ENCODE results near the gene THOC3.
"Not testable (repeated sequence)": the region's sequence is repeated elsewhere in the genome, so short reads cannot be mapped to it uniquely, and the experiment has no call there.

Gene THOC3, protein sequence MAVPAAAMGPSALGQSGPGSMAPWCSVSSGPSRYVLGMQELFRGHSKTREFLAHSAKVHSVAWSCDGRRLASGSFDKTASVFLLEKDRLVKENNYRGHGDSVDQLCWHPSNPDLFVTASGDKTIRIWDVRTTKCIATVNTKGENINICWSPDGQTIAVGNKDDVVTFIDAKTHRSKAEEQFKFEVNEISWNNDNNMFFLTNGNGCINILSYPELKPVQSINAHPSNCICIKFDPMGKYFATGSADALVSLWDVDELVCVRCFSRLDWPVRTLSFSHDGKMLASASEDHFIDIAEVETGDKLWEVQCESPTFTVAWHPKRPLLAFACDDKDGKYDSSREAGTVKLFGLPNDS

DNA sequence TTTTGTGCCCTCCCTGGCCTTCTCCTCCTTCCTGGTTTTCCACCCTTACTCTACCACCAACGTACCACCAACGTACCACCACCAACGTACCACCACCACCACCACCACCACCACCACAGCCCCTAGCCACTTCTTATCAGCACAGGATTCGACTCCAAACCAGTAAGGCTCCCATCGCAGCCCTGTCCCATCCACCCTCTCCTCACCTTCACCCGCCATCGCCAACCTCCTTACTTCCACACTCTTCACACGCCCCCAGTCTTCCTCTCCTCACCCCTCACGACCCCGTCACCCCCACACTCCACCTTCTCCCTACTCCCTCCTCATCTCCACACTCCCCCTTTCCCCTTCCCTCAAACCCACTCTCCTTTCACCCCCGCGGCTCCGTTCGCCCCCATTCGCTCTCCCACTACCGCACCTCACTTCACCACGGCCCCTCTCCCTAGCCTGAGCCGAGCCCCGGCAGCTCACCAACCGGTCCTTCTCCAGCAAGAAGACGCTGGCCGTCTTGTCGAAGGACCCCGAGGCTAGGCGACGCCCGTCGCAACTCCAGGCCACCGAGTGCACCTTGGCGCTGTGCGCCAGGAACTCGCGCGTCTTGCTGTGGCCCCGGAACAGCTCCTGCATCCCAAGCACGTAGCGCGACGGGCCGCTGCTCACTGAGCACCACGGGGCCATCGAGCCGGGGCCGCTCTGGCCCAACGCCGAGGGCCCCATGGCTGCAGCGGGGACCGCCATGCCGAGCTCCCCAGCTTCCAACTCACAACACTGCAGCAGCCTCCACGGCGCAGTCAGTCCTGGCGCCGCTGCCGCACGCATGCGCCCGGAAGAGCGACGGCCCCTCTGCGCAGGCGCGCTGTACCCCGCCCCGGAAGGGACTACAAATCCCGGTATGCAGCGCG is at the start of gene THOC3:
Gene THOC3 (minus strand): TSS at position 845 of the 902 bp plus-strand sequence. CDS start 107 bp downstream, at position 738.
- DNase-seq (ENCODE audit: low spot score) = peak; percentile 67

- not testable (repeated sequence) for DNase-seq (ENCODE audit: low spot score)
These were observed 49.2 kb upstream of the THOC3 start for GRCh38 chr5:176017324-176017723.

- not testable (repeated sequence) for DNase-seq (ENCODE audit: low spot score)
These were observed 46.2 kb upstream of the THOC3 start for GRCh38 chr5:176014360-176014759.

DNA sequence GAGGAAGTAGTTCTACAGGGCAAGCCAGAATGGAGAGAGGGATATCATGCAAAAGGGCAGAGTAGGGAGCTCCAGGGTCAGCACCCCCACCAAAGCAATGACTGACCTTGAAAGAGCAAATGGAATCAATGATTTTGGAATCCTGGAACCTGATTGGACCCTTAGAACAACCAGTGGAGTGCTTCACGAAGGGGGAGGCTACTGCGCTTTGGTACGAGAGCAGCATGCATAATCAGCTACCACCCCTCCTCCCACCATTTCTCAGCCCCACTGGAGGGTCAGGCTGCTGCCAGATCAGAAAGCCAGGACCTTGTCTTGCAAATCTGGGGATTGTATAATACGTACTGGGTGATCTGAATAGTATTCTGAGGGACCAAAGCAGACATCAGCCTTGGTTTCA is 43.0 kb upstream of the THOC3 start:
- not testable (repeated sequence) for DNase-seq (ENCODE audit: low spot score)

DNA sequence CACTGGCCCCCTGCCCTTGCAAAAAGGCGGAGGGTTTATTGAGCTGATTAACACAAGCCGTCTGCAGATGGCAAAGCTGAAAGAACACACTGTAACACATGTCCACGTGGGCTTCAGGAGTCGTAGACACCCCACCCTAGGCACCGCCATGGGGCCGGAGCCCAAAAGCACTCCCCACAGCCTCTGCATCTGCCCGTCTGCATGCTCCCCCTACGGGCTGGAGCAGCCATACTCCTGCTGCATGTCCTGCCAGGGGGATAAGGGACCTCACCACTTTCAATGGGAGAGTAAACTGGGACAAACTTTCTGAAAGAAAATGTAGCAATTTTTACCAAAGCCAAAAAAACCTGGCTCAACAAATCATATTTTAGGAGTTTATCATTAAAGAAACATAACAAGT is 42.1 kb upstream of the THOC3 start:
- DNase-seq (ENCODE audit: low spot score) = not testable (repeated sequence)

DNA sequence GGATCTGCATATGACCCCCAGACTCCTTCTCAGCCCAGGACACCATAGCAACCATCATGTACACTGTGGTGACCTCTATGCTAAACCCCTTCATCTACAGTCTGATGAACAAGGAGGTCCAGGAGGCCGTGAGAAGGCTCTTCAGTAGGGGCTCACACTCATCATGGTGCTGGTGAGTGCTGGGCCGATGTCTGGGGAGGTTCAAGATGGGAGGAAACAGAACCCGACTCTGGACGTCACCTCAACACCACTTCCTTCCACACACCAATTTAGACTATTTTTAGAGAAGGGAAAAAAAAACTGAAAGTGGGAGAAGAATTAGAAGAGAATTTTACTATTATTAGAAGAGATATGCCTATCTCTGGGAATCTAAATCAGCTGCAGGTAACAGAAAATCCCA is 39.1 kb upstream of the THOC3 start:
- DNase-seq (ENCODE audit: low spot score) = not testable (repeated sequence)

- DNase-seq (ENCODE audit: low spot score) = not testable (repeated sequence)
These were observed 38.7 kb upstream of the THOC3 start for GRCh38 chr5:176006819-176007218.

- DNase-seq (ENCODE audit: low spot score) = not testable (repeated sequence)
These were observed 29.9 kb upstream of the THOC3 start for GRCh38 chr5:175997979-175998378.

DNA sequence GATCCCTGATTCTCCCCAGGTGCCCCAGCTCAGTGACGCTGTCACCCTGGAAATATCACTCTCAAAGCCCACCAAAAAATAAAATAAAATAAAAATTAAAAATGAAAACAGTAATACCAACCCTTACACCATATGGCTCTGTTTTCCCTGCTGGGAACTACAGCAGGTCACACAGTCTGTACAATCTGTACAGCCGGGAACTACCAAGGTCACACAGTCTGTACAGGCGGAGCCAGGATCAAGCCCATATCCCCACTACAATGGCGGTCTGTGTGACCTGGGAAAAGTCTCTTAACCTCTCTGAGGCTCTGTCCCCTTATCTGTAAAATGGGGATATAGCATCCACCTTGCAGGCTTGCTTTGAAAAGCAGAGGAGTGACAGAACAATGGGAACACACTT is 29.4 kb upstream of the THOC3 start:
- DNase-seq (ENCODE audit: low spot score) = not testable (repeated sequence)

GRCh38 chr5:175996791-175997190 is 28.7 kb upstream of the THOC3 start:
- DNase-seq (ENCODE audit: low spot score) = not testable (repeated sequence)

- DNase-seq (ENCODE audit: low spot score) = not testable (repeated sequence)
These were observed 27.4 kb upstream of the THOC3 start for GRCh38 chr5:175995506-175995905.

DNA sequence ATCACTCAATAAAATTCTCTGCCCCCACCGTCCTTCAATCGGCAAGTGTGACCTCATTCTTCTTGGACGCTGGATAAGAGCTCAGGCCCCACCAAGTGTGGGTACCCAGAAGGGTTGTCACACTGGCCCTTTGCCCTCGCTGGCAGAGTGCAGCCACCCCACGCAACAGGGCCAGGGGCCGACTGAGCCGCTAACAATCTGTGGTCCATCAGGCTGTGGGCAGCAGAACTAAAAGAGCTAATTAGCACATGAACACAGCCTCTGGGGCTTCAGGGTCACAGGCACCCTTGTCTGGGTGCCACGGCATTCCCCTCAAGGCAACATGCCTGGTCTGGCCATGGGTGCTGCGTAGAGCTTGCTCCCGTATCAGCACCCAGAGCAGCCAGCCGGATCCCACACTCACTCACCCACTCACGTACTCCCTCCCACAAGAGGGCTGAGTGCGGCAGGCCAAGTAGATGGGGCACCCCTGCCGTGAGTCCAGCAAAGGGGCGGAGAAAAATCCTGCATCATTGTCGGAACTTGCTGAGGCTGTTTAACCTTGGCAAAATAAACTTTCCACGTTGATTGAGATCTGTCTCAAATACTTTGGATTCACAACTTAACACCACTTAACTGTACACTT is 11.4 kb upstream of the THOC3 start:
- not testable (repeated sequence) for DNase-seq (ENCODE audit: low spot score)

GRCh38 chr5:175968381-175968780 is 266 bp upstream of the THOC3 start:
- not testable (repeated sequence) for DNase-seq (ENCODE audit: low spot score)

DNA sequence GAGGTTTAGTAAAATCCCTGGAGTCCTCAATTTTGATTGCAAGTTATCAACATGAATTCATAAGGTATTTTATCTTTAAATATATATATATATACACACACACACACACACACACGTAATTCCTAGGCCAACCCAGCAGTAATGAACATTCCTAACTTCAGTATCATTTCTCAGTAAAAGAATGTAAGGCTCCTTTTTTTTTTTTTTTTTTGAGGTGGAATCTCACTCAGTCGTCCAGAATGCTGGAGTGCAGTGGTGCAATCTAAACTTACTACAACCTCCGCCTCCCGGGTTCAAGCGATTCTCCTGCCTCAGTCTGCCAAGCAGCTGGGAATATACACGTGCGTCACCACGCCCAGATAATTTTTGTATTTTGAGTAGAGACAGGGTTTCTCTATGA is 5.8 kb downstream of the THOC3 start:
- DNase-seq (ENCODE audit: low spot score) = not testable (repeated sequence)

- DNase-seq (ENCODE audit: low spot score) = not testable (repeated sequence)
These were observed 7.9 kb downstream of the THOC3 start for GRCh38 chr5:175960228-175960627.

GRCh38 chr5:175958515-175958914 is 9.6 kb downstream of the THOC3 start:
- DNase-seq (ENCODE audit: low spot score) = not testable (repeated sequence)

GRCh38 chr5:175954107-175954506 is 14.0 kb downstream of the THOC3 start:
- DNase-seq (ENCODE audit: low spot score) = not testable (repeated sequence)

- not testable (repeated sequence) for DNase-seq (ENCODE audit: low spot score)
These were observed 15.3 kb downstream of the THOC3 start for GRCh38 chr5:175952810-175953209.

GRCh38 chr5:175951339-175951969 is 16.7 kb downstream of the THOC3 start:
- DNase-seq (ENCODE audit: low spot score) = not testable (repeated sequence)

DNA sequence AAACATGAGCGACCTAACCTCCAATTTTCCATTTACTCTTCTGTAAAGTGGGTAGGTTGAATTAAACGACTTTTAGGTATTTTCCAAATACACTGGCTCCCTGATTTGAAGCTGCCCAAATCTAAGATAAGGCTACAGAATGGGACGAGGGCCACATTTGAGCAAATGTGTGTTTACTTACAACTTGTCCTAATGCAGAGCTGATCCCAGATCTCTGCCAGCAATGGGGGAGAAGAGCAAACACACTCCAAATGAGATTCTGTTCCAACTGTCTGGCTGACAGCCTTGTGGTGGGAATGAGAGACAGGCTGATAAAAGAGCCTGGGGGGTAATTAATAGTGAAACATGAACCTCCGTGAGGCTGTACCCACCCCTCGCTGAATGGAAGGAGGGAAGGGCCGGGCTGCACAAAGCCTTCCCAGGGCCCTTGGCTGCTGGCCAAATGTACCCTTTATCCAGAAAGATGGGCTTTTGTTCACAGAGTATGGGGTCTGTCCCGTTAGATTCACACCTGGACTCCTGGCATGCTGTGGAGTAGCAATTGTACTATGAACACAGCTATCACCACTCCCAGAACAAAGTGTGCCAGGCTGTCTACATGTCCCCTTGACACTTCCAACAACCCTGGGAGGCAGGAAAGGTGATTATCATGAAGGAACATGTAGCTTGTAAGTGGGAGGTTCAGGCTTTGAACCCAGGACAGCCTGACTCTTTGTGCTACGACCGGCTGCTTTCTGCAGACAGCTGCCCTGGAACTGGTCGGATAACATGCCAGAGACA is 19.6 kb downstream of the THOC3 start:
- not testable (repeated sequence) for DNase-seq (ENCODE audit: low spot score)

- not testable (repeated sequence) for DNase-seq (ENCODE audit: low spot score)
These were observed 24.9 kb downstream of the THOC3 start for GRCh38 chr5:175943253-175943652.
